Body of pancreas (tissue), 4 donors: Measurements from ENCODE around the gene PLXNC1. TPM values are rescaled to one million over a fixed set of nuclear protein-coding genes. Genes with fewer than 3 reads are reported as not detected.

Source experiments
- ATAC-seq: fragments of 150-250 bp; one replicate; pipeline ENCODE4 v1.9.1; 2016
- DNase-seq, 4 donors: peaks; one replicate each; pipeline ENCODE4 v3.0.0-alpha.2; 2019
- H3K27ac ChIP-seq, 4 donors: fragments of 200-600 bp; sonication (generic); 1 replicate in 3 of 4; 2 replicates in 1 of 4; pipeline versions ENCODE4 v1.5.1 to v1.6.1; 2016 to 2019; ENCODE audit warnings: mild to moderate bottlenecking in 1 of 4, mixed read lengths in 1 of 4, moderate library complexity in 1 of 4
- H3K27me3 ChIP-seq, 2 donors: fragments of 200-600 bp; sonication (generic); one replicate each; pipeline ENCODE4 v1.6.0; 2016; ENCODE audit warnings: mild to moderate bottlenecking in 1 of 2
- H3K36me3 ChIP-seq, 2 donors: fragments of 200-600 bp; sonication (generic); replicated peaks in 1 of 2; 2 replicates each; pipeline ENCODE4 v1.5.1; 2016; ENCODE audit warnings: low read depth in 2 of 2; ENCODE audit not compliant: insufficient read depth in 1 of 2
- H3K4me1 ChIP-seq: fragments of 200-600 bp; sonication (generic); one replicate; pipeline ENCODE4 v1.6.0; 2016
- H3K4me3 ChIP-seq, 2 donors: fragments of 200-600 bp; sonication (generic); 1 replicate in 1 of 2; 2 replicates in 1 of 2; pipeline ENCODE4 v1.5.1; 2016 to 2019
- H3K9me3 ChIP-seq, 3 donors: fragments of 200-600 bp; sonication (generic); 1 replicate in 2 of 3; 2 replicates in 1 of 3; pipeline ENCODE4 v1.5.1; 2016
- POLR2A ChIP-seq, 3 donors: fragments of 450-650 bp; IDR thresholded peaks; one replicate each; pipeline ENCODE4 v1.6.1; 2016; ENCODE audit warnings: antibody characterized with exemption in 3 of 3, mild to moderate bottlenecking in 2 of 3
- WGBS, 2 donors: methylation state at CpG; one replicate each; pipeline ENCODE4 v1.1.5; 2017; 5-methylcytosine and 5-hydroxymethylcytosine counted together
- intact Hi-C: fragments of 100-400 bp; cut with DNase I; formaldehyde crosslinking; loops from one replicate; pipeline ENCODE4 v1.15.1; 2023
- total RNA-seq, 2 donors: library from RNA; depleted of rRNA; stranded (reverse); fragments of >200 nt; gene quantifications; one replicate each; pipeline ENCODE4 v1.1.0, GENCODE V29; 2016
- TF ChIP-seq, protein P1 (sequence below), 7 experiments: fragments of 450-650 bp in 4 of 7; fragments of 200-600 bp in 3 of 7; sonication (generic) in 3 of 7; IDR thresholded peaks; one replicate each; pipeline ENCODE4 v1.5.1; 2016 to 2019; ENCODE audit warnings: antibody characterized with exemption in 7 of 7

Gene PLXNC1
- total RNA-seq, 2 donors from 2014 or later: 3.9 to 4.9 TPM

- DNase-seq: no peak
- Histone ChIP-seq H3K9me3 (no peaks in the 10 kb centered on the region), H3K27me3 (no peaks in the 10 kb centered on the region), H3K27ac (no peak overlapping the region), H3K4me3 (no peak overlapping the region), H3K36me3 (no peaks in the 10 kb centered on the region), H3K4me1 (no peaks in the 10 kb centered on the region)
- intact Hi-C loops: no loop called here
- TF ChIP-seq, protein P1, sequence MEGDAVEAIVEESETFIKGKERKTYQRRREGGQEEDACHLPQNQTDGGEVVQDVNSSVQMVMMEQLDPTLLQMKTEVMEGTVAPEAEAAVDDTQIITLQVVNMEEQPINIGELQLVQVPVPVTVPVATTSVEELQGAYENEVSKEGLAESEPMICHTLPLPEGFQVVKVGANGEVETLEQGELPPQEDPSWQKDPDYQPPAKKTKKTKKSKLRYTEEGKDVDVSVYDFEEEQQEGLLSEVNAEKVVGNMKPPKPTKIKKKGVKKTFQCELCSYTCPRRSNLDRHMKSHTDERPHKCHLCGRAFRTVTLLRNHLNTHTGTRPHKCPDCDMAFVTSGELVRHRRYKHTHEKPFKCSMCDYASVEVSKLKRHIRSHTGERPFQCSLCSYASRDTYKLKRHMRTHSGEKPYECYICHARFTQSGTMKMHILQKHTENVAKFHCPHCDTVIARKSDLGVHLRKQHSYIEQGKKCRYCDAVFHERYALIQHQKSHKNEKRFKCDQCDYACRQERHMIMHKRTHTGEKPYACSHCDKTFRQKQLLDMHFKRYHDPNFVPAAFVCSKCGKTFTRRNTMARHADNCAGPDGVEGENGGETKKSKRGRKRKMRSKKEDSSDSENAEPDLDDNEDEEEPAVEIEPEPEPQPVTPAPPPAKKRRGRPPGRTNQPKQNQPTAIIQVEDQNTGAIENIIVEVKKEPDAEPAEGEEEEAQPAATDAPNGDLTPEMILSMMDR (IDR thresholded peaks at IDR 0.05): no peak
- ATAC-seq: no peak
- 85% methylated on average over 14 to 21 of the region's 21 CpGs for whole genome bisulfite sequencing, 2 donors
These were observed 8.6 kb upstream of the PLXNC1 start for GRCh38 chr12:94139816-94140215.

DNA sequence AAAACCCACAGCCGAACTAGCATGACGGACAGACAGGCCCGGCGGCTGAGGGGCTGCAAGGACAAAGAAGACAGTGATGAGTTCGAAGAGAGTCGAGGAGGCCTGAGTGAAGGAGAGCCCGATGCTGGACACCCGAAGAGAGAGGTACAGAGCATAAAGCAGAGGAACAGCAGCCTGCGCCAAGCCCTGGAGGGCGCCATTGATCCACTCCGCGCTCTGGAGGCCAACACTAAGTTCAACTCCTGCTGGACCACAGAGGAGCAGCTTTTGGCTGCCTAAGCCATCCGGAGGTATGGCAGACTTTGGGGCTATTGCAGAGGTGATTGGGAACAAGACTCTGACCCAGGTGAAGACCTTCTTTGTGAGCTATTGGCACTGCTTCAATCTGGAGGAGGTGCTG lies 7.8 kb upstream of the PLXNC1 start:
- ATAC-seq: no peak
- H3K27me3 ChIP-seq: no peaks in the 10 kb centered on the region
- no peaks in the 10 kb centered on the region for H3K4me1 ChIP-seq
- intact Hi-C loops: no loop called here
- TF ChIP-seq POLR2A (IDR thresholded peaks at IDR 0.05): no peak
- TF ChIP-seq, protein P1 (IDR thresholded peaks at IDR 0.05): peak in 1 of 7 experiments; percentile 12
- H3K27ac ChIP-seq: no peak overlapping the region
- DNase-seq: no peak
- WGBS, 2 donors: 84 to 87% methylated on average over 13 of the region's 13 CpGs
- no peak overlapping the region for H3K4me3 ChIP-seq
- no peaks in the 10 kb centered on the region for H3K9me3 ChIP-seq
- no peaks in the 10 kb centered on the region for H3K36me3 ChIP-seq

GRCh38 chr12:94141004-94141764 lies 7.2 kb upstream of the PLXNC1 start:
- Histone ChIP-seq H3K27ac (no peak overlapping the region), H3K4me3 (no peak overlapping the region), H3K9me3 (no peaks in the 10 kb centered on the region), H3K27me3 (no peaks in the 10 kb centered on the region), H3K36me3 (no peaks in the 10 kb centered on the region), H3K4me1 (no peaks in the 10 kb centered on the region)
- WGBS, 2 donors: 79 to 88% methylated on average over 13 to 15 of the region's 15 CpGs
- no peak for DNase-seq
- intact Hi-C loops: no loop called here
- no peak for TF ChIP-seq POLR2A (IDR thresholded peaks at IDR 0.05)
- TF ChIP-seq, protein P1 (IDR thresholded peaks at IDR 0.05): no peak
- ATAC-seq: no peak

GRCh38 chr12:94141892-94142291 lies 6.5 kb upstream of the PLXNC1 start:
- H3K4me3 ChIP-seq: no peak overlapping the region
- no peaks in the 10 kb centered on the region for H3K36me3 ChIP-seq
- DNase-seq: no peak
- TF ChIP-seq POLR2A (IDR thresholded peaks at IDR 0.05): no peak
- TF ChIP-seq, protein P1 (IDR thresholded peaks at IDR 0.05): no peak
- intact Hi-C loops: no loop called here
- H3K27me3 ChIP-seq: no peaks in the 10 kb centered on the region
- ATAC-seq: no peak
- WGBS, 2 donors: 69 to 71% methylated on average over 3 of the region's 3 CpGs
- no peaks in the 10 kb centered on the region for H3K9me3 ChIP-seq
- no peaks in the 10 kb centered on the region for H3K4me1 ChIP-seq
- no peak overlapping the region for H3K27ac ChIP-seq

DNA sequence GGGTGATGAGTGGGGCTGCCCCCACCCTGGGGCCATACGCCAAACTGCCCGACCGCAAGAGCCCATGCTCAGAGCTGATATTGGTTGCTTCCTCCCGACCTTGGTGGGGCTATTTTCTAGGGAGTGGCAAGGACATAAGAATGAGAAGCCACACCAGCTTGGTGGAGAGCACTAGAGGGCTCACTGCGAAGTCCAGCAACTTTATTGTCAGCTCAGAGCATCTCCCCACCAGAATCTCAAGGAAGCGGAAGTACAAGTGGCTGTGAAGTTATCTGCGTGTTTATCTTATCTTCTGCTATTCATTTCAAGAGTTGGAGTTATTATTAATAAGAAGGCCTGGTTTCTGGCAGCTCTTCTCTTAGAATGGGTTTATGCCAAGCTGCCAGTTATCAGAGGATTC lies 4.9 kb upstream of the PLXNC1 start:
- H3K36me3 ChIP-seq: no peaks in the 10 kb centered on the region
- H3K9me3 ChIP-seq: no peaks in the 10 kb centered on the region
- 62 to 68% methylated on average over 7 of the region's 7 CpGs for WGBS, 2 donors
- DNase-seq (no peak), ATAC-seq (no peak)
- no peaks in the 10 kb centered on the region for H3K27me3 ChIP-seq
- no peak overlapping the region for H3K4me3 ChIP-seq
- H3K27ac ChIP-seq: no peak overlapping the region
- intact Hi-C loops: no loop called here
- peaks cover 4% of the 10 kb centered on the region for H3K4me1 ChIP-seq
- TF ChIP-seq, protein P1 (IDR thresholded peaks at IDR 0.05): no peak
- TF ChIP-seq POLR2A (IDR thresholded peaks at IDR 0.05): no peak
